GM23338 (cell line): ENCODE data around the gene ATP8A2. TPM values are rescaled to one million over a fixed set of nuclear protein-coding genes. Genes with fewer than 3 reads are reported as not detected.

Experiments
- CREB1 ChIP-seq: fragments of 250-450 bp; sonication (Bioruptor Pico); IDR thresholded peaks from 2 replicates; pipeline ENCODE4 v1.5.0; 2020; ENCODE audit warnings: low read depth, mild to moderate bottlenecking, moderate library complexity
- JUNB ChIP-seq: IDR thresholded peaks from one replicate; pipeline ENCODE4 v1.6.1; 2016; ENCODE audit warnings: antibody characterized with exemption; ENCODE audit not compliant: unreplicated experiment
- NANOG ChIP-seq: IDR thresholded peaks from 2 replicates; pipeline ENCODE4 v1.6.1; 2016; ENCODE audit warnings: antibody characterized with exemption, borderline replicate concordance
- POLR2AphosphoS5 ChIP-seq: IDR thresholded peaks from 2 replicates; pipeline ENCODE4 v1.6.1; 2016; ENCODE audit warnings: antibody characterized with exemption, low read depth
- STAT1 ChIP-seq: IDR thresholded peaks from one replicate; pipeline ENCODE4 v1.6.1; 2016; ENCODE audit warnings: antibody characterized with exemption; ENCODE audit not compliant: unreplicated experiment
- ZNF114 ChIP-seq: fragments of 250-450 bp; sonication (Bioruptor Pico); IDR thresholded peaks from 2 replicates; pipeline ENCODE4 v1.5.0; 2020; ENCODE audit warnings: mild to moderate bottlenecking, moderate library complexity
- ZNF331 ChIP-seq: fragments of 250-450 bp; sonication (Bioruptor Pico); IDR thresholded peaks from 2 replicates; pipeline ENCODE4 v1.5.0; 2020; ENCODE audit warnings: low read depth, mild to moderate bottlenecking, moderate library complexity
- polyA plus RNA-seq: library from polyadenylated mRNA; unstranded; fragments of >200 nt; fragmentation: Nextera tagmentation; extraction: Ambion mirVana; gene quantifications from 2 replicates; pipeline ENCODE4 v1.2.1, GENCODE V29; 2016
- total RNA-seq: library from RNA; depleted of rRNA; stranded (reverse); fragments of >200 nt; shearing (Covaris generic); gene quantifications from 2 replicates; pipeline ENCODE4 v1.2.3, GENCODE V29; 2014
- TF ChIP-seq, protein P1 (sequence below): fragments of 250-450 bp; sonication (Bioruptor Pico); IDR thresholded peaks from 2 replicates; pipeline ENCODE4 v1.5.0; 2020; ENCODE audit warnings: mild to moderate bottlenecking, moderate library complexity
- TF ChIP-seq, protein P2 (sequence below), 2 experiments: fragments of 200-600 bp in 1 of 2; sonication (generic) in 1 of 2; conservative IDR thresholded peaks; 2 replicates each; pipeline versions ENCODE4 v1.5.1 to v1.6.1; 2016 to 2017; ENCODE audit warnings: antibody characterized with exemption in 2 of 2, low read depth in 2 of 2, mild to moderate bottlenecking in 2 of 2, moderate library complexity in 1 of 2
- TF ChIP-seq, protein P3 (sequence below): IDR thresholded peaks from 2 replicates; pipeline ENCODE4 v1.6.1; 2016; ENCODE audit warnings: antibody characterized with exemption

Gene ATP8A2
- total and polyA plus RNA-seq, 2 experiments from 2014 or later: 5.7 to 8.8 TPM

DNA sequence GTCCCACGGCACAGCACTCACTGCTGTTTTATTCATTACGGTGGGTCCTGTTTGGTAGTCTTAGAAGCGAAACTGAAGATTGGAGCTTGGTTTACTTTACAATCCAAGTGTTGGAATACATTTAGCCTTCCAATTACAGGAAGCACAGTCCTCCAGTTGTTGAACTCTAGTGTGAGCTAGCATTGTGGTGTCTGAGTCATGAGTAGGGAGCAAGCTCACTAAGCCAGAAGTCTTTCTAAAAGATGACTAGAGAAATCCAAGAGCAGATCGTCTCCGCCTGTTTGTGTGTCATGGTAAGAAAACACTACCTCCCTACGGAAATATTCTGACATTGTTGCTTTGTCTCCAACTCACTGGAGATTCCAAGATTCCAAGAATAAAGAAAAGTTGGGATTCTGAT, 690.2 kb downstream of the ATP8A2 start (continued):
- TF ChIP-seq, protein P1, sequence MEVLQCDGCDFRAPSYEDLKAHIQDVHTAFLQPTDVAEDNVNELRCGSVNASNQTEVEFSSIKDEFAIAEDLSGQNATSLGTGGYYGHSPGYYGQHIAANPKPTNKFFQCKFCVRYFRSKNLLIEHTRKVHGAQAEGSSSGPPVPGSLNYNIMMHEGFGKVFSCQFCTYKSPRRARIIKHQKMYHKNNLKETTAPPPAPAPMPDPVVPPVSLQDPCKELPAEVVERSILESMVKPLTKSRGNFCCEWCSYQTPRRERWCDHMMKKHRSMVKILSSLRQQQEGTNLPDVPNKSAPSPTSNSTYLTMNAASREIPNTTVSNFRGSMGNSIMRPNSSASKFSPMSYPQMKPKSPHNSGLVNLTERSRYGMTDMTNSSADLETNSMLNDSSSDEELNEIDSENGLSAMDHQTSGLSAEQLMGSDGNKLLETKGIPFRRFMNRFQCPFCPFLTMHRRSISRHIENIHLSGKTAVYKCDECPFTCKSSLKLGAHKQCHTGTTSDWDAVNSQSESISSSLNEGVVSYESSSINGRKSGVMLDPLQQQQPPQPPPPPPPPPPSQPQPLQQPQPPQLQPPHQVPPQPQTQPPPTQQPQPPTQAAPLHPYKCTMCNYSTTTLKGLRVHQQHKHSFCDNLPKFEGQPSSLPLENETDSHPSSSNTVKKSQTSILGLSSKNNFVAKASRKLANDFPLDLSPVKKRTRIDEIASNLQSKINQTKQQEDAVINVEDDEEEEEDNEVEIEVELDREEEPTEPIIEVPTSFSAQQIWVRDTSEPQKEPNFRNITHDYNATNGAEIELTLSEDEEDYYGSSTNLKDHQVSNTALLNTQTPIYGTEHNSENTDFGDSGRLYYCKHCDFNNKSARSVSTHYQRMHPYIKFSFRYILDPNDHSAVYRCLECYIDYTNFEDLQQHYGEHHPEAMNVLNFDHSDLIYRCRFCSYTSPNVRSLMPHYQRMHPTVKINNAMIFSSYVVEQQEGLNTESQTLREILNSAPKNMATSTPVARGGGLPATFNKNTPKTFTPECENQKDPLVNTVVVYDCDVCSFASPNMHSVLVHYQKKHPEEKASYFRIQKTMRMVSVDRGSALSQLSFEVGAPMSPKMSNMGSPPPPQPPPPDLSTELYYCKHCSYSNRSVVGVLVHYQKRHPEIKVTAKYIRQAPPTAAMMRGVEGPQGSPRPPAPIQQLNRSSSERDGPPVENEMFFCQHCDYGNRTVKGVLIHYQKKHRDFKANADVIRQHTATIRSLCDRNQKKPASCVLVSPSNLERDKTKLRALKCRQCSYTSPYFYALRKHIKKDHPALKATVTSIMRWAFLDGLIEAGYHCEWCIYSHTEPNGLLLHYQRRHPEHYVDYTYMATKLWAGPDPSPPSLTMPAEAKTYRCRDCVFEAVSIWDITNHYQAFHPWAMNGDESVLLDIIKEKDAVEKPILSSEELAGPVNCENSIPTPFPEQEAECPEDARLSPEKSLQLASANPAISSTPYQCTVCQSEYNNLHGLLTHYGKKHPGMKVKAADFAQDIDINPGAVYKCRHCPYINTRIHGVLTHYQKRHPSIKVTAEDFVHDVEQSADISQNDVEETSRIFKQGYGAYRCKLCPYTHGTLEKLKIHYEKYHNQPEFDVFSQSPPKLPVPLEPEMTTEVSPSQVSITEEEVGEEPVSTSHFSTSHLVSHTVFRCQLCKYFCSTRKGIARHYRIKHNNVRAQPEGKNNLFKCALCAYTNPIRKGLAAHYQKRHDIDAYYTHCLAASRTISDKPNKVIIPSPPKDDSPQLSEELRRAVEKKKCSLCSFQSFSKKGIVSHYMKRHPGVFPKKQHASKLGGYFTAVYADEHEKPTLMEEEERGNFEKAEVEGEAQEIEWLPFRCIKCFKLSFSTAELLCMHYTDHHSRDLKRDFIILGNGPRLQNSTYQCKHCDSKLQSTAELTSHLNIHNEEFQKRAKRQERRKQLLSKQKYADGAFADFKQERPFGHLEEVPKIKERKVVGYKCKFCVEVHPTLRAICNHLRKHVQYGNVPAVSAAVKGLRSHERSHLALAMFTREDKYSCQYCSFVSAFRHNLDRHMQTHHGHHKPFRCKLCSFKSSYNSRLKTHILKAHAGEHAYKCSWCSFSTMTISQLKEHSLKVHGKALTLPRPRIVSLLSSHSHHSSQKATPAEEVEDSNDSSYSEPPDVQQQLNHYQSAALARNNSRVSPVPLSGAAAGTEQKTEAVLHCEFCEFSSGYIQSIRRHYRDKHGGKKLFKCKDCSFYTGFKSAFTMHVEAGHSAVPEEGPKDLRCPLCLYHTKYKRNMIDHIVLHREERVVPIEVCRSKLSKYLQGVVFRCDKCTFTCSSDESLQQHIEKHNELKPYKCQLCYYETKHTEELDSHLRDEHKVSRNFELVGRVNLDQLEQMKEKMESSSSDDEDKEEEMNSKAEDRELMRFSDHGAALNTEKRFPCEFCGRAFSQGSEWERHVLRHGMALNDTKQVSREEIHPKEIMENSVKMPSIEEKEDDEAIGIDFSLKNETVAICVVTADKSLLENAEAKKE (CRISPR knock-in tag): no peak
- TF ChIP-seq, protein P2, sequence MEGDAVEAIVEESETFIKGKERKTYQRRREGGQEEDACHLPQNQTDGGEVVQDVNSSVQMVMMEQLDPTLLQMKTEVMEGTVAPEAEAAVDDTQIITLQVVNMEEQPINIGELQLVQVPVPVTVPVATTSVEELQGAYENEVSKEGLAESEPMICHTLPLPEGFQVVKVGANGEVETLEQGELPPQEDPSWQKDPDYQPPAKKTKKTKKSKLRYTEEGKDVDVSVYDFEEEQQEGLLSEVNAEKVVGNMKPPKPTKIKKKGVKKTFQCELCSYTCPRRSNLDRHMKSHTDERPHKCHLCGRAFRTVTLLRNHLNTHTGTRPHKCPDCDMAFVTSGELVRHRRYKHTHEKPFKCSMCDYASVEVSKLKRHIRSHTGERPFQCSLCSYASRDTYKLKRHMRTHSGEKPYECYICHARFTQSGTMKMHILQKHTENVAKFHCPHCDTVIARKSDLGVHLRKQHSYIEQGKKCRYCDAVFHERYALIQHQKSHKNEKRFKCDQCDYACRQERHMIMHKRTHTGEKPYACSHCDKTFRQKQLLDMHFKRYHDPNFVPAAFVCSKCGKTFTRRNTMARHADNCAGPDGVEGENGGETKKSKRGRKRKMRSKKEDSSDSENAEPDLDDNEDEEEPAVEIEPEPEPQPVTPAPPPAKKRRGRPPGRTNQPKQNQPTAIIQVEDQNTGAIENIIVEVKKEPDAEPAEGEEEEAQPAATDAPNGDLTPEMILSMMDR (conservative IDR thresholded peaks at IDR 0.05; ENCODE audit: low read depth in 2 of 2): no peak
- TF ChIP-seq JUNB: no peak
- no peak for TF ChIP-seq STAT1
- no peak for TF ChIP-seq POLR2AphosphoS5
- no peak for TF ChIP-seq NANOG
- TF ChIP-seq, protein P3, sequence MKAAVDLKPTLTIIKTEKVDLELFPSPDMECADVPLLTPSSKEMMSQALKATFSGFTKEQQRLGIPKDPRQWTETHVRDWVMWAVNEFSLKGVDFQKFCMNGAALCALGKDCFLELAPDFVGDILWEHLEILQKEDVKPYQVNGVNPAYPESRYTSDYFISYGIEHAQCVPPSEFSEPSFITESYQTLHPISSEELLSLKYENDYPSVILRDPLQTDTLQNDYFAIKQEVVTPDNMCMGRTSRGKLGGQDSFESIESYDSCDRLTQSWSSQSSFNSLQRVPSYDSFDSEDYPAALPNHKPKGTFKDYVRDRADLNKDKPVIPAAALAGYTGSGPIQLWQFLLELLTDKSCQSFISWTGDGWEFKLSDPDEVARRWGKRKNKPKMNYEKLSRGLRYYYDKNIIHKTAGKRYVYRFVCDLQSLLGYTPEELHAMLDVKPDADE: no peak
- no peak for TF ChIP-seq ZNF331 (CRISPR knock-in tag)
- TF ChIP-seq CREB1 (CRISPR knock-in tag): no peak
- no peak for TF ChIP-seq ZNF114 (CRISPR knock-in tag)
